ENCODE measurements around the gene STOML1. TPM values are rescaled to one million over a fixed set of nuclear protein-coding genes. Genes with fewer than 3 reads are reported as not detected.

The STOML1 gene
- total and polyA plus RNA-seq, 2 donors from 2014 or later = 15.0 to 22.2 TPM

- DNase-seq (peak in 1 of 5 donors; percentile 59), FAIRE-seq (no peak)
- intact Hi-C loops (cut with DNase I) = no loop called here
- no peak overlapping the region for H3K4me3 ChIP-seq (ENCODE audit: low read length in 3 of 3)
- peaks cover 4 to 14% (median 8%) of the 10 kb centered on the region in 3 donors for H3K4me1 ChIP-seq (ENCODE audit: control insufficient read depth in 2 of 3, insufficient read depth in 2 of 3, low read depth in 1 of 3, low read length in 3 of 3)
- no peaks in the 10 kb centered on the region for H3K36me3 ChIP-seq (ENCODE audit: control insufficient read depth in 2 of 3, insufficient read depth in 3 of 3, low read length in 3 of 3)
- H3K27ac ChIP-seq (ENCODE audit: low read depth in 2 of 2, low read length in 2 of 2) = peak overlapping the region in 1 of 2 donors; percentile 20
- H3K9me3 ChIP-seq (ENCODE audit: control insufficient read depth in 2 of 3, insufficient read depth in 1 of 3, low read length in 3 of 3) = no peaks in the 10 kb centered on the region
- H3K9ac ChIP-seq (ENCODE audit: low read length in 3 of 3) = peak overlapping the region in 1 of 3 donors; percentile 3
- TF ChIP-seq, protein P1, sequence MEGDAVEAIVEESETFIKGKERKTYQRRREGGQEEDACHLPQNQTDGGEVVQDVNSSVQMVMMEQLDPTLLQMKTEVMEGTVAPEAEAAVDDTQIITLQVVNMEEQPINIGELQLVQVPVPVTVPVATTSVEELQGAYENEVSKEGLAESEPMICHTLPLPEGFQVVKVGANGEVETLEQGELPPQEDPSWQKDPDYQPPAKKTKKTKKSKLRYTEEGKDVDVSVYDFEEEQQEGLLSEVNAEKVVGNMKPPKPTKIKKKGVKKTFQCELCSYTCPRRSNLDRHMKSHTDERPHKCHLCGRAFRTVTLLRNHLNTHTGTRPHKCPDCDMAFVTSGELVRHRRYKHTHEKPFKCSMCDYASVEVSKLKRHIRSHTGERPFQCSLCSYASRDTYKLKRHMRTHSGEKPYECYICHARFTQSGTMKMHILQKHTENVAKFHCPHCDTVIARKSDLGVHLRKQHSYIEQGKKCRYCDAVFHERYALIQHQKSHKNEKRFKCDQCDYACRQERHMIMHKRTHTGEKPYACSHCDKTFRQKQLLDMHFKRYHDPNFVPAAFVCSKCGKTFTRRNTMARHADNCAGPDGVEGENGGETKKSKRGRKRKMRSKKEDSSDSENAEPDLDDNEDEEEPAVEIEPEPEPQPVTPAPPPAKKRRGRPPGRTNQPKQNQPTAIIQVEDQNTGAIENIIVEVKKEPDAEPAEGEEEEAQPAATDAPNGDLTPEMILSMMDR (IDR thresholded peaks at IDR 0.05; ENCODE audit: borderline replicate concordance, extremely low read depth, insufficient read depth) = no peak
- no peaks in the 10 kb centered on the region for H3K27me3 ChIP-seq (ENCODE audit: control insufficient read depth, insufficient read depth, low read length)
These were observed 55.4 kb downstream of the STOML1 start for GRCh38 chr15:73936588-73937290.

- no peak overlapping the region for H3K27ac ChIP-seq (ENCODE audit: low read depth in 2 of 2, low read length in 2 of 2)
- DNase-seq (peak in 4 of 5 donors; percentile 53 to 77 (median 71)), FAIRE-seq (peak; percentile 3)
- H3K9me3 ChIP-seq (ENCODE audit: control insufficient read depth in 2 of 3, insufficient read depth in 1 of 3, low read length in 3 of 3) = no peaks in the 10 kb centered on the region
- no peaks in the 10 kb centered on the region for H3K36me3 ChIP-seq (ENCODE audit: control insufficient read depth in 2 of 3, insufficient read depth in 3 of 3, low read length in 3 of 3)
- TF ChIP-seq, protein P1 (IDR thresholded peaks at IDR 0.05; ENCODE audit: borderline replicate concordance, extremely low read depth, insufficient read depth) = peak; percentile 2
- intact Hi-C loops (cut with DNase I) = no loop called here
- peaks cover 4 to 16% (median 8%) of the 10 kb centered on the region in 3 donors for H3K4me1 ChIP-seq (ENCODE audit: control insufficient read depth in 2 of 3, insufficient read depth in 2 of 3, low read depth in 1 of 3, low read length in 3 of 3)
- H3K4me3 ChIP-seq (ENCODE audit: low read length in 3 of 3) = no peak overlapping the region
- H3K9ac ChIP-seq (ENCODE audit: low read length in 3 of 3) = peak overlapping the region in 1 of 3 donors; percentile 56
- H3K27me3 ChIP-seq (ENCODE audit: control insufficient read depth, insufficient read depth, low read length) = no peaks in the 10 kb centered on the region
These were observed 55.9 kb downstream of the STOML1 start for GRCh38 chr15:73936181-73936580.

GRCh38 chr15:73935547-73935946 is 56.5 kb downstream of the STOML1 start:
- Histone ChIP-seq H3K4me1 (ENCODE audit: control insufficient read depth in 2 of 3, insufficient read depth in 2 of 3, low read depth in 1 of 3, low read length in 3 of 3) (peaks cover 4 to 17% (median 8%) of the 10 kb centered on the region in 3 donors), H3K9me3 (ENCODE audit: control insufficient read depth in 2 of 3, insufficient read depth in 1 of 3, low read length in 3 of 3) (no peaks in the 10 kb centered on the region), H3K27ac (ENCODE audit: low read depth in 2 of 2, low read length in 2 of 2) (no peak overlapping the region), H3K9ac (ENCODE audit: low read length in 3 of 3) (no peak overlapping the region), H3K36me3 (ENCODE audit: control insufficient read depth in 2 of 3, insufficient read depth in 3 of 3, low read length in 3 of 3) (no peaks in the 10 kb centered on the region), H3K4me3 (ENCODE audit: low read length in 3 of 3) (no peak overlapping the region), H3K27me3 (ENCODE audit: control insufficient read depth, insufficient read depth, low read length) (no peaks in the 10 kb centered on the region)
- intact Hi-C loops (cut with DNase I) = no loop called here
- DNase-seq (peak in 1 of 5 donors; percentile 57), FAIRE-seq (no peak)
- TF ChIP-seq, protein P1 (IDR thresholded peaks at IDR 0.05; ENCODE audit: borderline replicate concordance, extremely low read depth, insufficient read depth) = no peak

All from kidney (tissue), 14 donors.